HL-60 (cell line): ENCODE data around the gene GUCY1A1.

Experiments
- DNase-seq, 2 experiments: peaks; one replicate each; pipeline ENCODE4 v3.0.0-alpha.2; 2010 to 2020; ENCODE audit warnings: low read depth in 1 of 2, low spot score in 1 of 2
- H3K27ac ChIP-seq: fragments of 250-450 bp; sonication (Bioruptor Pico); replicated peaks from 2 replicates; pipeline ENCODE4 v1.5.1; 2020; ENCODE audit warnings: mild to moderate bottlenecking, moderate library complexity
- H3K27me3 ChIP-seq: fragments of 250-450 bp; sonication (Bioruptor Pico); 2 replicates; pipeline ENCODE4 v1.5.1; 2021; ENCODE audit warnings: mild to moderate bottlenecking, moderate library complexity; ENCODE audit not compliant: insufficient read depth, poor library complexity, severe bottlenecking
- H3K4me3 ChIP-seq: replicated peaks from 2 replicates; pipeline ENCODE4 v1.5.1; 2011; ENCODE audit warnings: mild to moderate bottlenecking, control low read depth, low read length; ENCODE audit not compliant: insufficient read depth
- CTCF ChIP-seq: IDR thresholded peaks from one replicate; pipeline ENCODE4 v1.5.1; 2011; ENCODE audit warnings: low read length, control low read depth, inconsistent platforms; ENCODE audit not compliant: insufficient read depth
- GABPA ChIP-seq: IDR thresholded peaks from 2 replicates; pipeline ENCODE4 v1.6.1; 2012; ENCODE audit warnings: low read depth
- POLR2AphosphoS5 ChIP-seq: IDR thresholded peaks from 2 replicates; pipeline ENCODE4 v1.6.1; 2012; ENCODE audit warnings: low read depth
- REST ChIP-seq: IDR thresholded peaks from 2 replicates; pipeline ENCODE4 v1.6.1; 2012; ENCODE audit warnings: low read depth; ENCODE audit not compliant: insufficient replicate concordance
- SPI1 ChIP-seq: IDR thresholded peaks from 2 replicates; pipeline ENCODE4 v1.6.1; 2012; ENCODE audit warnings: low read depth, mild to moderate bottlenecking, borderline replicate concordance

Gene GUCY1A1

GRCh38 chr4:155639704-155640523 lies 26.7 kb upstream of the GUCY1A1 start:
- TF ChIP-seq SPI1 (no peak), GABPA (no peak), CTCF (no peak), POLR2AphosphoS5 (no peak), REST (no peak)
- H3K4me3 ChIP-seq: no peak overlapping the region

GRCh38 chr4:155640751-155641150 lies 25.9 kb upstream of the GUCY1A1 start:
- H3K27ac ChIP-seq: no peak overlapping the region
- H3K27me3 ChIP-seq: no peaks in the 10 kb centered on the region
- no peak for DNase-seq
- no peak for TF ChIP-seq REST
- no peak for TF ChIP-seq POLR2AphosphoS5
- no peak for TF ChIP-seq CTCF
- no peak for TF ChIP-seq SPI1
- no peak for TF ChIP-seq GABPA
- no peak overlapping the region for H3K4me3 ChIP-seq

More at GRCh38 chr4:155639704-155640523, 26.7 kb upstream of the GUCY1A1 start:
- Histone ChIP-seq H3K27me3 (no peaks in the 10 kb centered on the region), H3K27ac (no peak overlapping the region)
- DNase-seq: no peak

GRCh38 chr4:155643087-155643486 lies 23.6 kb upstream of the GUCY1A1 start:
- Histone ChIP-seq H3K27ac (no peak overlapping the region), H3K4me3 (no peak overlapping the region), H3K27me3 (no peaks in the 10 kb centered on the region)
- no peak for DNase-seq
- TF ChIP-seq GABPA: no peak
- no peak for TF ChIP-seq CTCF
- no peak for TF ChIP-seq POLR2AphosphoS5
- TF ChIP-seq REST: no peak
- TF ChIP-seq SPI1: no peak
